IMR-90 (cell line): Measurements from ENCODE around the gene GNA15.

Source experiments
- BHLHE40 ChIP-seq: fragments of 150-350 bp; IDR thresholded peaks from 2 replicates; pipeline ENCODE4 v1.6.1; 2016; ENCODE audit warnings: mild to moderate bottlenecking, low read depth, low read length
- CTCF ChIP-seq: conservative IDR thresholded peaks from 2 replicates; pipeline ENCODE4 v1.5.1; 2012; ENCODE audit warnings: mild to moderate bottlenecking, low read depth, low read length, improper control_type of control experiment
- FOS ChIP-seq: fragments of 150-350 bp; IDR thresholded peaks from 2 replicates; pipeline ENCODE4 v1.6.1; 2016; ENCODE audit warnings: low read depth, low read length
- MXI1 ChIP-seq: IDR thresholded peaks from 2 replicates; pipeline ENCODE4 v1.6.1; 2012; ENCODE audit warnings: low read depth, mild to moderate bottlenecking, low read length, moderate library complexity, borderline replicate concordance
- POLR2A ChIP-seq: IDR thresholded peaks from 2 replicates; pipeline ENCODE4 v1.6.1; 2012; ENCODE audit warnings: mild to moderate bottlenecking, low read depth, low read length
- RAD21 ChIP-seq: IDR thresholded peaks from 2 replicates; pipeline ENCODE4 v1.6.1; 2012; ENCODE audit warnings: low read length, improper control_type of control experiment

- TF ChIP-seq CTCF (no peak), RAD21 (no peak), MXI1 (no peak), FOS (no peak), BHLHE40 (no peak), POLR2A (no peak)
Measured at GRCh38 chr19:3138268-3138667, 2.4 kb downstream of the GNA15 start.
